Common myeloid progenitor, CD34-positive (primary cell): ENCODE measurements around the gene CLPTM1.

Source experiments
- CTCF ChIA-PET: fragments of 350-600 bp; sonication (Branson Sonifier 250); formaldehyde crosslinking; loops from one replicate; lab custom pipeline; 2021; ENCODE audit warnings: antibody characterized with exemption; lab: Charles Lee
- POLR2A ChIA-PET: fragments of 350-600 bp; sonication (Branson Sonifier 250); formaldehyde crosslinking; loops from one replicate; lab custom pipeline; 2021; ENCODE audit warnings: antibody characterized with exemption; lab: Charles Lee
- DNase-seq, 3 donors: peaks; one replicate each; pipeline versions ENCODE4 v3.0.0 to v3.0.0-alpha.2; 2013
- H3K27ac ChIP-seq, 2 experiments: 1 replicate in 1 of 2; 2 replicates in 1 of 2; pipeline ENCODE4 v1.7.0; 2013; ENCODE audit warnings: inconsistent platforms in 2 of 2, low read length in 2 of 2, mild to moderate bottlenecking in 2 of 2, low read depth in 1 of 2, moderate library complexity in 1 of 2; ENCODE audit not compliant: severe bottlenecking in 2 of 2, insufficient read depth in 1 of 2, poor library complexity in 1 of 2
- H3K27me3 ChIP-seq, 5 experiments: replicated peaks in 2 of 5; 1 replicate in 3 of 5; 2 replicates in 2 of 5; pipeline versions ENCODE4 v1.6.1 to v1.7.0; 2013; ENCODE audit warnings: low read length in 4 of 5, mild to moderate bottlenecking in 2 of 5, moderate library complexity in 2 of 5, inconsistent platforms in 1 of 5; ENCODE audit not compliant: insufficient read depth in 5 of 5, control insufficient read depth in 4 of 5
- H3K36me3 ChIP-seq, 4 experiments: 1 replicate in 2 of 4; 2 replicates in 2 of 4; pipeline versions ENCODE4 v1.6.1 to v1.7.0; 2013; ENCODE audit warnings: low read length in 3 of 4, control low read depth in 1 of 4, mild to moderate bottlenecking in 1 of 4; ENCODE audit not compliant: control insufficient read depth in 4 of 4, insufficient read depth in 4 of 4
- H3K4me1 ChIP-seq, 4 experiments: 1 replicate in 3 of 4; 2 replicates in 1 of 4; pipeline versions ENCODE4 v1.6.1 to v1.7.1; 2013; ENCODE audit warnings: low read length in 3 of 4, mild to moderate bottlenecking in 3 of 4, control low read depth in 1 of 4, inconsistent platforms in 1 of 4, moderate library complexity in 1 of 4; ENCODE audit not compliant: control insufficient read depth in 4 of 4, insufficient read depth in 4 of 4; ENCODE audit errors: control extremely low read depth in 1 of 4
- H3K4me3 ChIP-seq, 7 experiments: 1 replicate in 4 of 7; 2 replicates in 3 of 7; pipeline versions ENCODE4 v1.5.1 to v1.7.0; 2013; ENCODE audit warnings: mild to moderate bottlenecking in 7 of 7, low read length in 6 of 7, moderate library complexity in 6 of 7, inconsistent platforms in 2 of 7, low read depth in 2 of 7, control low read depth in 1 of 7; ENCODE audit not compliant: insufficient read depth in 4 of 7, control insufficient read depth in 1 of 7; ENCODE audit errors: extremely low read depth in 1 of 7
- H3K9me3 ChIP-seq, 5 experiments: 1 replicate in 4 of 5; 2 replicates in 1 of 5; pipeline versions ENCODE4 v1.6.1 to v1.7.1; 2013; ENCODE audit warnings: low read length in 4 of 5, mild to moderate bottlenecking in 2 of 5, inconsistent platforms in 1 of 5, low read depth in 1 of 5, moderate library complexity in 1 of 5; ENCODE audit not compliant: control insufficient read depth in 4 of 5, insufficient read depth in 2 of 5; ENCODE audit errors: control extremely low read depth in 1 of 5
- WGBS: methylation state at CpG from one replicate; pipeline ENCODE4 v1.1.5; 2013; ENCODE audit not compliant: insufficient coverage; 5-methylcytosine and 5-hydroxymethylcytosine counted together

CLPTM1 gene

GRCh38 chr19:45008552-45008951 is 53.4 kb downstream of the CLPTM1 start:
- H3K27me3 ChIP-seq: no peaks in the 10 kb centered on the region
- peaks cover 0 to 21% (median 11%) of the 10 kb centered on the region in 4 experiments for H3K36me3 ChIP-seq
- no peak for DNase-seq

GRCh38 chr19:45009625-45010255 is 54.6 kb downstream of the CLPTM1 start:
- Histone ChIP-seq H3K4me1 (no peaks in the 10 kb centered on the region), H3K4me3 (no peak overlapping the region), H3K27ac (no peak overlapping the region), H3K27me3 (no peaks in the 10 kb centered on the region), H3K36me3 (peaks cover 0 to 29% (median 13%) of the 10 kb centered on the region in 4 experiments), H3K9me3 (no peaks in the 10 kb centered on the region)
- ChIA-PET POLR2A (interaction anchor here (1.3 kb wide), 1 partner anchor 8 kb away, joined by 6 read pairs; the partner anchor contains the start of gene RELB), CTCF (interaction anchor here (1.5 kb wide), 1 partner anchor 50 kb away, joined by 6 read pairs; no protein-coding TSS in a partner anchor)
- WGBS: 93% methylated on average over 6 of the region's 9 CpGs
- DNase-seq: no peak

More at GRCh38 chr19:45008552-45008951, 53.4 kb downstream of the CLPTM1 start:
- no peak overlapping the region for H3K27ac ChIP-seq
- H3K4me1 ChIP-seq: no peaks in the 10 kb centered on the region
- no peak overlapping the region for H3K4me3 ChIP-seq
- H3K9me3 ChIP-seq: no peaks in the 10 kb centered on the region
- 92% methylated on average over 8 of the region's 10 CpGs for WGBS
- ChIA-PET CTCF (no interaction called here), POLR2A (interaction anchor here (0.6 kb wide), 1 partner anchor 291 kb away, joined by 3 read pairs; no protein-coding TSS in a partner anchor)

GRCh38 chr19:45010306-45010705 is 55.1 kb downstream of the CLPTM1 start:
- H3K4me3 ChIP-seq: no peak overlapping the region
- CTCF ChIA-PET: interaction anchor here (1.5 kb wide), 1 partner anchor 50 kb away, joined by 6 read pairs; no protein-coding TSS in a partner anchor
- no peaks in the 10 kb centered on the region for H3K27me3 ChIP-seq
- no peaks in the 10 kb centered on the region for H3K9me3 ChIP-seq
- H3K36me3 ChIP-seq: peaks cover 0 to 32% (median 15%) of the 10 kb centered on the region in 4 experiments
- no peak for DNase-seq
- POLR2A ChIA-PET: interaction anchor here (1.3 kb wide), 2 partner anchors 8 to 17 kb away, joined by 3 to 6 read pairs; partner anchors contain the start of gene RELB
- no peaks in the 10 kb centered on the region for H3K4me1 ChIP-seq
- 88% methylated on average over 4 of the region's 6 CpGs for WGBS
- no peak overlapping the region for H3K27ac ChIP-seq

- Histone ChIP-seq H3K4me3 (no peak overlapping the region), H3K27ac (no peak overlapping the region), H3K9me3 (no peaks in the 10 kb centered on the region), H3K4me1 (no peaks in the 10 kb centered on the region), H3K27me3 (no peaks in the 10 kb centered on the region), H3K36me3 (peaks cover 0 to 27% (median 13%) of the 10 kb centered on the region in 4 experiments)
- POLR2A ChIA-PET: no interaction called here
- 97% methylated on average over 31 of the region's 42 CpGs for WGBS
- CTCF ChIA-PET: no interaction called here
- no peak for DNase-seq
Observed at GRCh38 chr19:45011959-45012358, 56.8 kb downstream of the CLPTM1 start.

GRCh38 chr19:45016388-45017314 is 61.5 kb downstream of the CLPTM1 start:
- H3K36me3 ChIP-seq: peaks cover 0 to 25% (median 12%) of the 10 kb centered on the region in 4 experiments
- DNase-seq: peak; percentile 67 to 82 (median 79)
- 87% methylated on average over 11 of the region's 13 CpGs for WGBS
- CTCF ChIA-PET: interaction anchor here (1.2 to 2.4 kb wide), 3 partner anchors 14 to 42 kb away, joined by 3 to 10 read pairs (median 3); no protein-coding TSS in a partner anchor
- no peaks in the 10 kb centered on the region for H3K4me1 ChIP-seq
- no peak overlapping the region for H3K4me3 ChIP-seq
- H3K9me3 ChIP-seq: no peaks in the 10 kb centered on the region
- no peaks in the 10 kb centered on the region for H3K27me3 ChIP-seq
- POLR2A ChIA-PET: interaction anchor here (0.5 to 1.0 kb wide), 4 partner anchors 13 to 102 kb away, joined by 3 to 5 read pairs (median 3); no protein-coding TSS in a partner anchor
- peak overlapping the region in 1 of 2 experiments; percentile 34 for H3K27ac ChIP-seq

GRCh38 chr19:45019187-45019586 is 64.0 kb downstream of the CLPTM1 start:
- no peak for DNase-seq
- H3K27me3 ChIP-seq: no peaks in the 10 kb centered on the region
- H3K9me3 ChIP-seq: no peaks in the 10 kb centered on the region
- POLR2A ChIA-PET: interaction anchor here (0.6 to 1.6 kb wide), 3 partner anchors 18 to 28 kb away, joined by 3 read pairs; partner anchors contain the start of gene RELB
- H3K27ac ChIP-seq: no peak overlapping the region
- H3K4me1 ChIP-seq: no peaks in the 10 kb centered on the region
- H3K4me3 ChIP-seq: no peak overlapping the region
- 96% methylated on average over 2 of the region's 2 CpGs for WGBS
- CTCF ChIA-PET: interaction anchor here (1.0 to 2.8 kb wide), 5 partner anchors 10 to 41 kb away, joined by 3 to 8 read pairs (median 4); no protein-coding TSS in a partner anchor
- peaks cover 0 to 14% (median 8%) of the 10 kb centered on the region in 4 experiments for H3K36me3 ChIP-seq
